GM19193 (cell line): Measurements from ENCODE around the gene TPRN.

ENCODE experiments used
- POLR2A ChIP-seq: IDR thresholded peaks from 4 replicates; pipeline ENCODE4 v1.6.1; 2011; ENCODE audit not compliant: insufficient read depth, insufficient read length; ENCODE audit errors: extremely low read depth

Gene TPRN

GRCh38 chr9:137200311-137201204 lies at the start of gene TPRN:
Gene TPRN, minus strand, starts transcription at chr9:137200741. Its CDS starts 30 bp downstream, at chr9:137200711.
- TF ChIP-seq POLR2A = peak; percentile 93

GRCh38 chr9:137247916-137248175 lies 47.3 kb upstream of the TPRN start:
- TF ChIP-seq POLR2A = no peak

GRCh38 chr9:137247135-137247915 lies 46.8 kb upstream of the TPRN start:
- TF ChIP-seq POLR2A = no peak

GRCh38 chr9:137245450-137246421 lies 45.2 kb upstream of the TPRN start:
- no peak for TF ChIP-seq POLR2A

GRCh38 chr9:137244486-137245449 lies 44.2 kb upstream of the TPRN start:
- TF ChIP-seq POLR2A = no peak

GRCh38 chr9:137243626-137244485 lies 43.3 kb upstream of the TPRN start:
- peak; percentile 57 for TF ChIP-seq POLR2A

- no peak for TF ChIP-seq POLR2A
Observed at GRCh38 chr9:137242269-137243203, 42.0 kb upstream of the TPRN start.

- no peak for TF ChIP-seq POLR2A
Observed at GRCh38 chr9:137241490-137242268, 41.1 kb upstream of the TPRN start.

- TF ChIP-seq POLR2A = peak; percentile 100
Observed at GRCh38 chr9:137240841-137241489, 40.4 kb upstream of the TPRN start, which contains the start of gene TUBB4B. Gene TUBB4B, plus strand, starts transcription at chr9:137241287. Its CDS starts 74 bp downstream, at chr9:137241361.

- TF ChIP-seq POLR2A = peak; percentile 50
Observed at GRCh38 chr9:137240318-137240840, 39.8 kb upstream of the TPRN start.
